ENCODE measurements around the gene NISCH.

Gene NISCH

GRCh38 chr3:52444860-52445793 lies 10.3 kb upstream of the NISCH start, which contains the start of gene SEMA3G:
Gene SEMA3G (minus strand): TSS chr3:52445103. CDS start chr3:52445027, 76 bp downstream.
- H3K27ac ChIP-seq (ENCODE audit: low read length), result no peak within 1 kb of the TSS
- H3K9ac ChIP-seq (ENCODE audit: low read length), result peak within 1 kb of the TSS; percentile 43; the same call in 1 of the 2 replicates
- H3K9me2 ChIP-seq (replicated peaks; ENCODE audit: insufficient read depth, low read length), result no peaks in the 10 kb centered on the region
- no peaks in the 10 kb centered on the region for H4K20me1 ChIP-seq (ENCODE audit: insufficient read depth, low read length)
- H3K4me1 ChIP-seq (ENCODE audit: low read length), result peaks cover 5% of the 10 kb centered on the region
- peak within 1 kb of the TSS; percentile 90 for H2AFZ ChIP-seq (ENCODE audit: low read length)
- DNase-seq, result peak; percentile 85
- TF ChIP-seq EZH2phosphoT487 (IDR thresholded peaks at IDR 0.05; ENCODE audit: low read length), result no peak
- no peak for TF ChIP-seq EZH2 (optimal IDR thresholded peaks at IDR 0.05; ENCODE audit: low read depth, low read length)
- TF ChIP-seq CTCF (IDR thresholded peaks at IDR 0.05; ENCODE audit: low read length), result peak; percentile 57
- peak within 1 kb of the TSS; percentile 75 for H3K4me2 ChIP-seq (ENCODE audit: low read depth, low read length)
- peak within 1 kb of the TSS; percentile 55 for H3K4me3 ChIP-seq (ENCODE audit: low read length)
- H3K36me3 ChIP-seq (replicated peaks; ENCODE audit: insufficient read depth, low read length), result no peaks in the 10 kb centered on the region
- H3F3A ChIP-seq (ENCODE audit: insufficient read depth, low read length), result no peaks in the 10 kb centered on the region
- no peaks in the 10 kb centered on the region for H3K27me3 ChIP-seq (replicated peaks; ENCODE audit: insufficient read depth, low read length)
- H3K79me2 ChIP-seq (ENCODE audit: low read length), result no peaks in the 10 kb centered on the region
- no peaks in the 10 kb centered on the region for H3K9me3 ChIP-seq (replicated peaks; ENCODE audit: insufficient read depth, low read length)

- H4K20me1 ChIP-seq (ENCODE audit: insufficient read depth, low read length), result no peaks in the 10 kb centered on the region
- H3K9me2 ChIP-seq (replicated peaks; ENCODE audit: insufficient read depth, low read length), result no peaks in the 10 kb centered on the region
- TF ChIP-seq CTCF (IDR thresholded peaks at IDR 0.05; ENCODE audit: low read length) (no peak), EZH2phosphoT487 (IDR thresholded peaks at IDR 0.05; ENCODE audit: low read length) (no peak), EZH2 (optimal IDR thresholded peaks at IDR 0.05; ENCODE audit: low read depth, low read length) (no peak)
- H2AFZ ChIP-seq (ENCODE audit: low read length), result no peak overlapping the region
- no peak overlapping the region for H3K9ac ChIP-seq (ENCODE audit: low read length)
- peaks cover 5% of the 10 kb centered on the region for H3K4me1 ChIP-seq (ENCODE audit: low read length)
- H3K79me2 ChIP-seq (ENCODE audit: low read length), result no peaks in the 10 kb centered on the region
- H3F3A ChIP-seq (ENCODE audit: insufficient read depth, low read length), result no peaks in the 10 kb centered on the region
- H3K4me3 ChIP-seq (ENCODE audit: low read length), result no peak overlapping the region
- H3K9me3 ChIP-seq (replicated peaks; ENCODE audit: insufficient read depth, low read length), result no peaks in the 10 kb centered on the region
- no peaks in the 10 kb centered on the region for H3K36me3 ChIP-seq (replicated peaks; ENCODE audit: insufficient read depth, low read length)
- H3K27me3 ChIP-seq (replicated peaks; ENCODE audit: insufficient read depth, low read length), result no peaks in the 10 kb centered on the region
- no peak overlapping the region for H3K4me2 ChIP-seq (ENCODE audit: low read depth, low read length)
- no peak for DNase-seq
- no peak overlapping the region for H3K27ac ChIP-seq (ENCODE audit: low read length)
Observed at GRCh38 chr3:52446042-52446441, 9.4 kb upstream of the NISCH start.

GRCh38 chr3:52446631-52447511 lies 8.5 kb upstream of the NISCH start:
- TF ChIP-seq EZH2phosphoT487 (IDR thresholded peaks at IDR 0.05; ENCODE audit: low read length), result no peak
- no peak for TF ChIP-seq EZH2 (optimal IDR thresholded peaks at IDR 0.05; ENCODE audit: low read depth, low read length)
- TF ChIP-seq CTCF (IDR thresholded peaks at IDR 0.05; ENCODE audit: low read length), result peak; percentile 99

More at GRCh38 chr3:52446631-52447511, 8.5 kb upstream of the NISCH start:
- H3K9me3 ChIP-seq (replicated peaks; ENCODE audit: insufficient read depth, low read length), result no peaks in the 10 kb centered on the region
- H3K27ac ChIP-seq (ENCODE audit: low read length), result no peak overlapping the region
- no peaks in the 10 kb centered on the region for H3K9me2 ChIP-seq (replicated peaks; ENCODE audit: insufficient read depth, low read length)
- no peaks in the 10 kb centered on the region for H3K79me2 ChIP-seq (ENCODE audit: low read length)
- H3K4me3 ChIP-seq (ENCODE audit: low read length), result no peak overlapping the region
- peaks cover 5% of the 10 kb centered on the region for H3K4me1 ChIP-seq (ENCODE audit: low read length)
- H2AFZ ChIP-seq (ENCODE audit: low read length), result no peak overlapping the region; the same call in 1 of the 2 replicates
- H3K4me2 ChIP-seq (ENCODE audit: low read depth, low read length), result no peak overlapping the region
- H3F3A ChIP-seq (ENCODE audit: insufficient read depth, low read length), result no peaks in the 10 kb centered on the region
- H3K36me3 ChIP-seq (replicated peaks; ENCODE audit: insufficient read depth, low read length), result no peaks in the 10 kb centered on the region
- no peaks in the 10 kb centered on the region for H4K20me1 ChIP-seq (ENCODE audit: insufficient read depth, low read length)
- H3K27me3 ChIP-seq (replicated peaks; ENCODE audit: insufficient read depth, low read length), result no peaks in the 10 kb centered on the region
- peak; percentile 66 for DNase-seq
- no peak overlapping the region for H3K9ac ChIP-seq (ENCODE audit: low read length)

Measured in MM.1S (cell line).